BJ (cell line): ENCODE results near the gene CCIN. TPM values are rescaled to one million over a fixed set of nuclear protein-coding genes. Genes with fewer than 3 reads are reported as not detected.
A peak's percentile ranks its signal among the peaks of the same experiment; 100 is the strongest.

Experiments
- CTCF ChIA-PET: fragments of 350-600 bp; formaldehyde crosslinking; extraction: SDS; loops from one replicate; lab custom pipeline; 2021; ENCODE audit warnings: antibody characterized with exemption, inconsistent platforms; lab: Yijun Ruan, JAX
- POLR2A ChIA-PET: fragments of 300-600 bp; sonication (Branson Sonifier 250); formaldehyde crosslinking; extraction: SDS; loops from one replicate; lab custom pipeline; 2021; ENCODE audit warnings: antibody characterized with exemption; lab: Charles Lee
- DNase-seq: peaks from one replicate; pipeline ENCODE4 v3.0.0-alpha.2; 2011; ENCODE audit warnings: low read depth
- H3K27me3 ChIP-seq: 2 replicates; pipeline ENCODE4 v1.6.0; 2011; ENCODE audit warnings: low read length; ENCODE audit not compliant: control insufficient read depth, insufficient read depth
- H3K36me3 ChIP-seq: 2 replicates; pipeline ENCODE4 v1.5.1; 2011; ENCODE audit warnings: low read length; ENCODE audit not compliant: control insufficient read depth, insufficient read depth
- H3K4me3 ChIP-seq: 2 replicates; pipeline ENCODE4 v1.5.1; 2011; ENCODE audit warnings: low read depth, mild to moderate bottlenecking, control low read depth, low read length
- polyA plus RNA-seq: library from polyadenylated mRNA; depleted of rRNA; stranded (reverse); fragments of >200 nt; gene quantifications from 2 replicates; pipeline ENCODE4 v1.2.3, GENCODE V29; 2011
- TF ChIP-seq, protein P1 (sequence below): IDR thresholded peaks from 2 replicates; pipeline ENCODE4 v1.5.1; 2011; ENCODE audit warnings: low read depth, mild to moderate bottlenecking, control low read depth, inconsistent platforms, low read length, moderate library complexity; ENCODE audit not compliant: insufficient read depth

CCIN gene
- polyA plus RNA-seq, 1 experiment, result 1.7 TPM

DNA sequence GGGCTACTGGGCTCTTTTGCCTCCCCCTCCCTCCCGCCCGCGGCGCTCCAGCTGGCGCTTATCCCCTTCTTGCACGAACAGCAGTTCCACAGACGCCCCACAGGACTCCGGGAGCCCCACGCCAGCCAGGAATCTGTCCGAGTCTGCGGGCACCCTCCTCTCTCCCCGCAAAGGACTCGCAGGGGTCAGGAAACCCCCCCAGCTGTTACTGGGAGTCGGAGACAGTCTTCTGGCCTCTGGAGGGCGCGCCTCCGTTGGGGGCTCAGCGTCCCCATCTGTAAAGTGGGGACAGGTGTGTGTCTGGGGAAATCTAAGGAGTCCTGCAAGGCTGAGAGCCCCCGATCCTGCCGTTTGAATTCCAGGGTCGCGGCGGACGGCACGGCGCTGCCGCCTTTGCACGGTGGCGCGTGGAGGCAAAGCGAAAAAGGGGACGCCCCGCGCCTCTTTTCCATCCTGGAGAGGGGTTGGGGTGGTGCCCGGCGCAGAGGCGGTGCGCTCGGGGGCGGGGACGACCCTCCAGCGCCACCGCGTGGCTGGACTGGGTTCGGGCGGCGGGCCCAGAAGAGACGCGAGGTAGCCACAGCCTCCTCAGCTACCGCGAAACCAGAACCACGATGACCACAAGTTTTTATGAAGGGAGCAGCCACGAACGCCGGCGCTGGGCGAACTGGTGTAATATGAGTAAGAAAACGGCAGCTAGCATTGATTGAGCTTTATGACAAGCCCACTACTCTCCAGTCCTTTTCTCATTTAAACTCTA lies 2.8 kb upstream of the CCIN start:
- Histone ChIP-seq H3K4me3 (peak overlapping the region; percentile 57), H3K27me3 (no peaks in the 10 kb centered on the region), H3K36me3 (no peaks in the 10 kb centered on the region; the same call in 1 of the 2 replicates)
- TF ChIP-seq, protein P1, sequence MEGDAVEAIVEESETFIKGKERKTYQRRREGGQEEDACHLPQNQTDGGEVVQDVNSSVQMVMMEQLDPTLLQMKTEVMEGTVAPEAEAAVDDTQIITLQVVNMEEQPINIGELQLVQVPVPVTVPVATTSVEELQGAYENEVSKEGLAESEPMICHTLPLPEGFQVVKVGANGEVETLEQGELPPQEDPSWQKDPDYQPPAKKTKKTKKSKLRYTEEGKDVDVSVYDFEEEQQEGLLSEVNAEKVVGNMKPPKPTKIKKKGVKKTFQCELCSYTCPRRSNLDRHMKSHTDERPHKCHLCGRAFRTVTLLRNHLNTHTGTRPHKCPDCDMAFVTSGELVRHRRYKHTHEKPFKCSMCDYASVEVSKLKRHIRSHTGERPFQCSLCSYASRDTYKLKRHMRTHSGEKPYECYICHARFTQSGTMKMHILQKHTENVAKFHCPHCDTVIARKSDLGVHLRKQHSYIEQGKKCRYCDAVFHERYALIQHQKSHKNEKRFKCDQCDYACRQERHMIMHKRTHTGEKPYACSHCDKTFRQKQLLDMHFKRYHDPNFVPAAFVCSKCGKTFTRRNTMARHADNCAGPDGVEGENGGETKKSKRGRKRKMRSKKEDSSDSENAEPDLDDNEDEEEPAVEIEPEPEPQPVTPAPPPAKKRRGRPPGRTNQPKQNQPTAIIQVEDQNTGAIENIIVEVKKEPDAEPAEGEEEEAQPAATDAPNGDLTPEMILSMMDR, result peak; percentile 80
- ChIA-PET POLR2A (interaction anchor here (0.6 to 0.7 kb wide), 2 partner anchors 31 to 169 kb away, joined by 3 to 9 read pairs; no protein-coding TSS in a partner anchor), CTCF (interaction anchor here (0.5 to 7.4 kb wide), 37 partner anchors 9 to 261 kb away, joined by 3 to 77 read pairs (median 4); partner anchors contain the start of genes CLTA, GLIPR2 and OR2S2)
- no peak for DNase-seq

DNA sequence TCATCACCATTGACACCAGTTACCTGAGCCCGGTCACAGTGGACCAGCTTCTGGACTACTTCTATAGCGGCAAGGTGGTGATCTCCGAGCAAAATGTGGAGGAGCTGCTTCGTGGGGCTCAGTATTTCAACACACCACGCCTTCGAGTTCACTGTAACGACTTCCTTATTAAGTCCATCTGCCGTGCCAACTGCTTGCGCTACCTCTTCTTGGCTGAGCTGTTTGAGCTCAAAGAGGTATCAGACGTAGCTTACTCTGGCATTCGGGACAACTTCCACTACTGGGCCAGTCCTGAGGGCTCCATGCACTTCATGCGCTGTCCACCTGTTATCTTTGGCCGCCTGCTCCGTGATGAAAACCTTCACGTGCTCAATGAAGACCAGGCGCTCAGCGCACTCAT lies 520 bp downstream of the CCIN start:
- no peaks in the 10 kb centered on the region for H3K27me3 ChIP-seq
- POLR2A ChIA-PET, result no interaction called here
- H3K4me3 ChIP-seq, result no peak overlapping the region
- no peaks in the 10 kb centered on the region; the same call in 1 of the 2 replicates for H3K36me3 ChIP-seq
- CTCF ChIA-PET, result interaction anchor here (7.4 kb wide), 1 partner anchor 21 kb away, joined by 43 read pairs; the partner anchor contains the start of gene CLTA
- no peak for DNase-seq
- TF ChIP-seq, protein P1, result no peak

GRCh38 chr9:36170531-36170930 lies 1.3 kb downstream of the CCIN start:
- POLR2A ChIA-PET, result no interaction called here
- TF ChIP-seq, protein P1, result no peak

GRCh38 chr9:36173861-36174260 lies 4.7 kb downstream of the CCIN start:
- Histone ChIP-seq H3K4me3 (no peak overlapping the region), H3K27me3 (no peaks in the 10 kb centered on the region), H3K36me3 (no peaks in the 10 kb centered on the region; the same call in 1 of the 2 replicates)
- ChIA-PET CTCF (interaction anchor here (0.7 to 2.2 kb wide), 5 partner anchors 7 to 146 kb away, joined by 3 to 12 read pairs (median 5); no protein-coding TSS in a partner anchor), POLR2A (no interaction called here)
- TF ChIP-seq, protein P1, result no peak
- DNase-seq, result no peak

More at GRCh38 chr9:36170531-36170930, 1.3 kb downstream of the CCIN start:
- Histone ChIP-seq H3K4me3 (no peak overlapping the region), H3K36me3 (no peaks in the 10 kb centered on the region; the same call in 1 of the 2 replicates), H3K27me3 (no peaks in the 10 kb centered on the region)
- CTCF ChIA-PET, result interaction anchor here (7.4 kb wide), 1 partner anchor 20 kb away, joined by 43 read pairs; the partner anchor contains the start of gene CLTA
- no peak for DNase-seq

GRCh38 chr9:36174271-36174670 lies 5.1 kb downstream of the CCIN start:
- DNase-seq, result no peak
- TF ChIP-seq, protein P1, result no peak
- Histone ChIP-seq H3K27me3 (no peaks in the 10 kb centered on the region), H3K4me3 (no peak overlapping the region), H3K36me3 (no peaks in the 10 kb centered on the region; the same call in 1 of the 2 replicates)
- POLR2A ChIA-PET, result no interaction called here
- CTCF ChIA-PET, result interaction anchor here (1.7 to 2.2 kb wide), 4 partner anchors 8 to 16 kb away, joined by 5 to 12 read pairs (median 7); partner anchors contain the start of gene CLTA
